GM18498 (cell line): Measurements from ENCODE around the gene ZBTB8A.
"Not testable (repeated sequence)": the region's sequence is repeated elsewhere in the genome, so short reads cannot be mapped to it uniquely, and the experiment has no call there.

ENCODE experiments used
- ATAC-seq: cut with Tn5 transposase; IDR thresholded peaks from one replicate; pipeline ENCODE4 v1.9.1; 2021; ENCODE audit warnings: mild to moderate bottlenecking, moderate library complexity; ENCODE audit not compliant: unreplicated experiment

ZBTB8A gene

GRCh38 chr1:32536117-32536516 lies 3.1 kb upstream of the ZBTB8A start:
- ATAC-seq: no peak

- ATAC-seq: no peak
Observed at GRCh38 chr1:32536764-32537163, 2.5 kb upstream of the ZBTB8A start.

DNA sequence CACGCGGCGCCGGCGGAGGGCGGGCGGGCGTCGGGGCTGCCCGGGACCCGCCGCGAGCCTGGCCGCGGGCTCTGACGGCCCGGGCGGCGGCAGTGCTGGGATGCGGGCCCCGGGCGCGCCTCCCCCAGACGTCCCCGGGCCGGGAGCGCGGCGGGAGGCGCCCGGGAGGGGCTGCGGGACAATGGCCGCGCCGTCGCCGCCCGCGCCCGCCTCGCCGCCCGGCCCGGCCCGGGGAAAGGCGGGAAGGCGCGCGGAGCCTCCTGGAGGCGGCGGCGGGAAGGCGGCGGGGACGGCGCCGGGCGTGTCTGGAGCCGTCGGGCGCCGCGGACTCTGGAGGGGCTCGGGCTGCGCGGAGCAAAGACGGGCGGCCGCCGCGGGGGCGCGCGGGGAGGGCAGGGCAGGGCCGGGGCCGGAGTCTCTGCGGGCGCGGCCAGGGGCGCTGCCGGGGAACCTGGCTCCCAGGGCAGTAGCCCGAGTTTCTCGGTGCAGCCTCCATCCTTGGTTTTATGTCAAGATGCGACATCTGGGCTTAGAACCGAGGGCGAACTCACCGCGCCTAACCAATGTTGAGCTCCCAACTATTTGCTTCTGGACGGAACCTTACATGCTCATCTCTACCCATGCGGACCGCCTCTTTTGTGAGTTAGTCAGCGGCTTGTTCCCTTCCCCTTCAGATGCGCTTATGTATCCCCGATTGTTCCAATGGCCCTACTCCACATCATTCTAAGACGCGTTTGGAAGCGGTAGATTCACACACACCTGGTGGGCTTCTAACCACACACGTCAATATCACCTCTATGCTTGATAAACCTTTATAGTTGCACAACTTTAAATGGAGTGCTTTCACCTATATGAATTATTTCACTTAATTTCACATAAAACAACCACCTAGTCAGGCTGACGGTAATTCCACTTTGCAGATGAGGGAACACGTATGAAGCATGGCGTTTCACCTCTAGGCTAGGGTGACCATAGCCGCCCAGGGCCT lies 651 bp downstream of the ZBTB8A start:
- no peak for ATAC-seq

DNA sequence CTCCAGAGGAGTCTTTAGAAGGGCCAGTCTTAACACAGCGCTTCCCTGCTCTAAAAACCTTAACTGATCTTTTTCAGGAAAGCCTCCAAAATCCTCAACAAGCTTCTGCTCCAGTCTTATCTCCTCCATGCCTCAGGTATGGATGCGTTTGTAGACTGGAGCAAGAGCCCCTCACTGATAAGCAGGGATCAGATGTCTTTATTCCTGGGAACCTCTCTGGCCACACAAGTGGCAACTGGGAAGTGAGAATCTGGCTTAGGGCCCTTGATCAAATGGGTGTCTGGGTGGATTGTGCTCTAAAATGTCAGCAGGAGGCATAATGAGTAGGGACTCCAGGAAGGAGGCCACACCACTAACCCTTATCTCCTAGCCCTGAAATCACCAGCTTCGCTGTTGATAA lies 1.4 kb downstream of the ZBTB8A start:
- ATAC-seq: no peak

- ATAC-seq: no peak
Observed at GRCh38 chr1:32541064-32541566, 1.9 kb downstream of the ZBTB8A start.

- no peak for ATAC-seq
Observed at GRCh38 chr1:32546611-32547010, 7.4 kb downstream of the ZBTB8A start.

DNA sequence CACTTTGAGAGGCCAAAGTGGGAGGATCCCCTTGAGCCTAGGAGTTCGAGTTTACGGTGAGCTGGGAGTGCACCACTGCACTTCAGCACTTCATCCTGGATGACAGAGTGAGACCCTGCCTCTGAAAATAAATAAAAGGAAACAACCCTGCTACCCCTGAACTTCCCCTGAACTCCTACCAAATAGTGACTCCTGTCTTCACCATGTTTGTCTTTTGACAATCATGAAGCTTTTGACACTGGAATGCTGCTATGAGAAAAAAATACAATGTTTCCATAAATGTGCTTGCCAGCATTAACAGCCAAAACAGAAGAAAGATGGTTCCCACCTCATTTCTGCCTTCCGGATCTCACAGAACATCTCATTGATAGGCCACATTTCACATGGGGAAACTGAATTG lies 10.4 kb downstream of the ZBTB8A start:
- no peak for ATAC-seq

DNA sequence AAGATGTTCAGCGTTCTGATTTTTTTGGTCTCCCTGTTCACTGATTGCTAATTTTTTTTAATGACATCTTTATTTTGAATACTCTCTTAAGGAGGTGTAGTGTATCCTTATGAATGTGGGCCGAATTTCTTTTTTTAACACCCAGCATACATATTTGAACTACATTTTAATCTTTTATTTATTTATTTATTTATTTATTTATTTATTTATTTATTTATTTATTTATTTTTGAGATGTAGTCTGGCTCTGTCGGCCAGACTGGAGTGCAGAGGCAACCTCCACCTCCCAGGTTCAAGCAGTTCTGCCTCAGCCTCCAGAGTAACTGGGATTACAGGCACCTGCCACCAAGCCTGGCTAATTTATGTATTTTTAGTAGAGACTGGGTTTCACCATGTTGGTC lies 15.1 kb downstream of the ZBTB8A start:
- ATAC-seq: no peak

DNA sequence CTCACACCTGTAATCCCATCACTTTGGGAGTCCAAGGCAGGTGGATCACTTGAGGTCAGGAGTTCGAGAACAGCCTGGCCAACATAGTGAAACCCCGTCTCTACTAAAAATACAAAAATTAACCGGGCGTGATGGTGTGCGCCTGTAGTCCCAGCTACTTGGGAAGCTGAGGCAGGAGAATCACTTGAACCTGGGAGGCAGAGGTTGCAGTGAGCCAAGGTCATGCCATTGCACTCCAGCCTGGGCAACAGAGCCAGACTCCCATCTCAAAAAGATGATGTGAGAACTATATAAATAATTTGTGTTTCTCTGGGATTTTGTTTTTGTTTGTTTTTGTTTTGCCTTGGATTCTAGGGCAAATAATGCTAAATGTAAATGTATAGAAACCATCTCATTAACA lies 17.8 kb downstream of the ZBTB8A start:
- ATAC-seq: not testable (repeated sequence)

GRCh38 chr1:32557812-32558211 lies 18.6 kb downstream of the ZBTB8A start:
- no peak for ATAC-seq

GRCh38 chr1:32568929-32569328 lies 29.7 kb downstream of the ZBTB8A start:
- ATAC-seq: no peak

- ATAC-seq: no peak
Observed at GRCh38 chr1:32580348-32581017, 41.3 kb downstream of the ZBTB8A start.

DNA sequence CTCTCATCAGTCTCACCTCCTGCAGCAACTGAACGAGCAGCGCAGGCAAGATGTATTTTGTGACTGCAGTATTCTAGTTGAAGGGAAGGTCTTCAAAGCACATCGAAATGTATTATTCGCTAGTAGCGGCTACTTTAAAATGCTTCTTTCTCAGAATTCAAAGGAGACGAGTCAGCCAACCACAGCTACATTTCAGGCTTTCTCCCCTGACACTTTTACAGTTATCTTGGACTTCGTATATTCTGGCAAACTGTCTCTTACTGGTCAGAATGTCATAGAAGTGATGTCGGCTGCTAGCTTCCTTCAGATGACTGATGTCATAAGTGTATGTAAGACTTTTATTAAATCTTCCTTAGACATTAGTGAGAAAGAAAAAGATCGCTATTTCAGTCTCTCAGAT lies 53.7 kb downstream of the ZBTB8A start:
- ATAC-seq: no peak

- ATAC-seq: no peak
Observed at GRCh38 chr1:32600034-32600433, 60.8 kb downstream of the ZBTB8A start.

GRCh38 chr1:32605711-32606424 lies 66.6 kb downstream of the ZBTB8A start:
- no peak for ATAC-seq

GRCh38 chr1:32606565-32607371 lies 67.5 kb downstream of the ZBTB8A start:
- ATAC-seq: no peak

DNA sequence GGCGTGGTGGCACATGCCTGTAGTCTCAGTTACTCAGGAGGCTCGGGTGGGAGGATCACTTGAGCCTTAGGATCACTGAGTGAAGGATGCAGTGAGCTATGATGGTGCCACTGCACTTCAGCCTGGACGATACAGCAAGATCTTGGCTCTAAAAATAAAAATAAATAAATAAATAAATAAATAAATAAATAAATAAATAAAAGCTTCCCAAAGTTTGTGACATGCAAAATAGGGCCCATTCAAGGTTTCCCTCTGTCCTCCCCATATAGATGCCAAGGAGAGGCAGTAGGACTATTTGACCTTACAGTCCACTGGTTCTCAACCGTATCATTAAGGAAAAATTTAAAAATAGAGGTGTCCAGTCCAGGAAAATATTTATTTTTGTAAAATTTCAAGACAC lies 70.0 kb downstream of the ZBTB8A start:
- no peak for ATAC-seq

- ATAC-seq: no peak
Observed at GRCh38 chr1:32611859-32612188, 72.6 kb downstream of the ZBTB8A start.

DNA sequence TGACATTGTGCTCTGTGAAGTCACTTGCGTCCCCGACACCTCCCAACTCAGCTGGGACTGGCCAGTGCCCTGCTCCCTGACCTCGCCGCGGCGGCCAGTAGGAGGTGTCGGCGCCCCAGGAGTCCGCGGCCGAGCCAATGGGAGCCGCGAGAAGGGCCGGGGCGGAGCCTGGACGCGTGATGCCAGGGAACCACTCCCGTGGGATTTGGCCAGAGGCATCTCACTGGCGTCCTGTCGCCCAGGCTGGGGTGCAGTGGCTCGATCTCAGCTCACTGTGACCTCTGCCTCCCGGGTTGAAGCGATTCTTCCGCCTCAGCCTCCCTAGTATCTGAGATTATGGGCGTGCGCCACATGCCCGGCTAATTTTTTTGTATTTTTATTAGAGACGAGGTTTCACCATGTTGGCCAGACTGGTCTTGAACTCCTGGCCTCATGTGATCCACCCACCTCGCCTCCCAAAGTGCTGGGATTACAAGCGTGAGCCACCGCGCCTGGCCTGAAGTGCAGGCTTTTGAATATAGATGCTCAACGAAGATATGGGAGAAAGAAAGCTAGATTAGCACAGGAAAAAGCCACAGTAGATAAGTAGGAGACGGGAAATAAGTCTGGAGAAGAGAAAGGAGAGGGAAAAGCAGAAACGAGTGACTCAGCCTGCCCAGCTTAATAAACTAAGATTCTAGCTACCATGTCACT lies 73.1 kb downstream of the ZBTB8A start:
- ATAC-seq: peak; percentile 83

- no peak for ATAC-seq
Observed at GRCh38 chr1:32613472-32613871, 74.2 kb downstream of the ZBTB8A start.
